HL-60 (cell line): ENCODE measurements around the gene NT5DC2.

Experiments
- DNase-seq, 2 experiments: peaks; one replicate each; pipeline ENCODE4 v3.0.0-alpha.2; 2010 to 2020; ENCODE audit warnings: low read depth in 1 of 2, low spot score in 1 of 2
- H3K27ac ChIP-seq: fragments of 250-450 bp; sonication (Bioruptor Pico); replicated peaks from 2 replicates; pipeline ENCODE4 v1.5.1; 2020; ENCODE audit warnings: mild to moderate bottlenecking, moderate library complexity
- H3K27me3 ChIP-seq: fragments of 250-450 bp; sonication (Bioruptor Pico); 2 replicates; pipeline ENCODE4 v1.5.1; 2021; ENCODE audit warnings: mild to moderate bottlenecking, moderate library complexity; ENCODE audit not compliant: insufficient read depth, poor library complexity, severe bottlenecking
- H3K4me3 ChIP-seq: replicated peaks from 2 replicates; pipeline ENCODE4 v1.5.1; 2011; ENCODE audit warnings: mild to moderate bottlenecking, control low read depth, low read length; ENCODE audit not compliant: insufficient read depth
- CTCF ChIP-seq: IDR thresholded peaks from one replicate; pipeline ENCODE4 v1.5.1; 2011; ENCODE audit warnings: low read length, control low read depth, inconsistent platforms; ENCODE audit not compliant: insufficient read depth
- GABPA ChIP-seq: IDR thresholded peaks from 2 replicates; pipeline ENCODE4 v1.6.1; 2012; ENCODE audit warnings: low read depth
- POLR2AphosphoS5 ChIP-seq: IDR thresholded peaks from 2 replicates; pipeline ENCODE4 v1.6.1; 2012; ENCODE audit warnings: low read depth
- REST ChIP-seq: IDR thresholded peaks from 2 replicates; pipeline ENCODE4 v1.6.1; 2012; ENCODE audit warnings: low read depth; ENCODE audit not compliant: insufficient replicate concordance
- SPI1 ChIP-seq: IDR thresholded peaks from 2 replicates; pipeline ENCODE4 v1.6.1; 2012; ENCODE audit warnings: low read depth, mild to moderate bottlenecking, borderline replicate concordance

The NT5DC2 gene

DNA sequence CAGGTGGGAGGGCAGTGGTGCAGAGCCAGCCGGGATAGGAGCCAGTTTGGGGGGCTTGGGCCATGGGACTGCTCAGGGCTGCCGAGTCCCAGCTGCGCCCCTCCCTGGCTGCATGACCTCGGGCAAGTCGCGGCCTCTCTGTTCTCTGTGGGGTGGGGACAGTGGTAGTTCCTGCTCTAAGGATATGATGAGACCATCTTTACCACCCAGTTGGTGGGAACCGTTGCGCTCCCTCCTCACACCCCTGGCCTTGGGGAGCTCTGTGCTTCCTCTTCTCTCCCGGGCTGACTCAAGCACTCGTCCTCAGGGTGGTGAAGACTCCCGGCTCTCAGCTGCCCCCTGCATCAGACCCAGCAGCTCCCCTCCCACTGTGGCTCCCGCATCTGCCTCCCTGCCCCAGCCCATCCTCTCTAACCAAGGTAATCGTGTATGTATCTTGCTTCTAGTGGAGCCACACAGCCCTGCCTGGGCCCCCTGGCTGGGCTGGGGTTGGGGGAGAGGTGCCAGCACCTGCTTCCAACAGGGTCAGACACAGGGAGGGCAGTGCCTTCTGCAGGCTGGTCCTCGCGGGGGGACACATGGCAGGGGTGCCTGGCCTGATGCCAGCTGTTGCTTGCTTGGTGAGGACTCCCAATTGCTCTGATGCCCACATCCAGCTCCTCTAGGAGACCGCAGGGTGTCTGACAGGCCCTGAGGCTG is 53.6 kb downstream of the NT5DC2 start:
- H3K4me3 ChIP-seq: no peak overlapping the region
- H3K27me3 ChIP-seq: no peaks in the 10 kb centered on the region
- H3K27ac ChIP-seq: no peak overlapping the region
- no peak for DNase-seq
- TF ChIP-seq SPI1: no peak
- TF ChIP-seq CTCF: no peak
- no peak for TF ChIP-seq GABPA
- TF ChIP-seq REST: no peak

GRCh38 chr3:52479037-52479876 is 54.4 kb downstream of the NT5DC2 start:
- H3K27me3 ChIP-seq: no peaks in the 10 kb centered on the region
- H3K4me3 ChIP-seq: no peak overlapping the region
- TF ChIP-seq REST: no peak
- TF ChIP-seq GABPA: no peak
- 0 out of 2 replicates have a peak, but pooled peaks have one; percentile 12 for TF ChIP-seq POLR2AphosphoS5
- no peak for TF ChIP-seq SPI1
- no peak overlapping the region for H3K27ac ChIP-seq
- no peak for DNase-seq

- H3K4me3 ChIP-seq: no peak overlapping the region
- no peak overlapping the region; the same call in 1 of the 2 replicates for H3K27ac ChIP-seq
- TF ChIP-seq GABPA (no peak), SPI1 (no peak), POLR2AphosphoS5 (no peak), CTCF (no peak), REST (no peak)
- no peaks in the 10 kb centered on the region for H3K27me3 ChIP-seq
- no peak for DNase-seq
Observed at GRCh38 chr3:52477796-52478095, 55.9 kb downstream of the NT5DC2 start.
